Fibroblast of villous mesenchyme (primary cell): ENCODE data around the gene CENPT. TPM values are rescaled to one million over a fixed set of nuclear protein-coding genes. Genes with fewer than 3 reads are reported as not detected.

Source experiments
- DNase-seq: peaks from one replicate; pipeline ENCODE4 v3.0.0-alpha.2; 2010; ENCODE audit warnings: low read depth
- H3K4me3 ChIP-seq: 2 replicates; pipeline ENCODE4 v1.5.1; 2011; ENCODE audit warnings: low read depth, mild to moderate bottlenecking, low read length
- total RNA-seq: library from RNA; depleted of rRNA; stranded (reverse); fragments of >200 nt; gene quantifications from 2 replicates; pipeline ENCODE4 v1.2.3, GENCODE V29; 2012
- TF ChIP-seq, protein P1 (sequence below): IDR thresholded peaks from 2 replicates; pipeline ENCODE4 v1.5.1; 2012; ENCODE audit warnings: low read depth, mild to moderate bottlenecking, low read length; ENCODE audit not compliant: insufficient read depth

The CENPT gene
- total RNA-seq, 1 donor: 39.7 TPM

DNA sequence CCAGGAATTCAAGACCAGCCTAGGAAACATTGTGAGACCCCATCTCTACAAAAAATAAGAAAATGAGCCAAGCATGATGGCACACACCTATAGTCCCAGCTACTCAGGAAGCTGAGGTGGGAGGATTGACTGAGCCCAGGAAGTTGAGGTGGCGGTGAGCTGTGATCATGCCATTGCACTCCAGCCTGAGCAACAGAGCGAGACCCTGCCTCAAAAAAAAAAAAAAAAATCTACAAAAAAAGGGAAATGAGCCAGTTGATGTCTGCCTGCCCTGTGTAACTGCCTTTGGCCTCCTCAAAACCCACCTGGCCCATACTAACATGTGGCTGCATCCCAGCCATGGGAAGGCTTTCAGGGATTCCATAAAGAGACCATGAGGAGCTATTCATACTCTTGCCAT lies 45.6 kb downstream of the CENPT start:
- DNase-seq: no peak
- TF ChIP-seq, protein P1, sequence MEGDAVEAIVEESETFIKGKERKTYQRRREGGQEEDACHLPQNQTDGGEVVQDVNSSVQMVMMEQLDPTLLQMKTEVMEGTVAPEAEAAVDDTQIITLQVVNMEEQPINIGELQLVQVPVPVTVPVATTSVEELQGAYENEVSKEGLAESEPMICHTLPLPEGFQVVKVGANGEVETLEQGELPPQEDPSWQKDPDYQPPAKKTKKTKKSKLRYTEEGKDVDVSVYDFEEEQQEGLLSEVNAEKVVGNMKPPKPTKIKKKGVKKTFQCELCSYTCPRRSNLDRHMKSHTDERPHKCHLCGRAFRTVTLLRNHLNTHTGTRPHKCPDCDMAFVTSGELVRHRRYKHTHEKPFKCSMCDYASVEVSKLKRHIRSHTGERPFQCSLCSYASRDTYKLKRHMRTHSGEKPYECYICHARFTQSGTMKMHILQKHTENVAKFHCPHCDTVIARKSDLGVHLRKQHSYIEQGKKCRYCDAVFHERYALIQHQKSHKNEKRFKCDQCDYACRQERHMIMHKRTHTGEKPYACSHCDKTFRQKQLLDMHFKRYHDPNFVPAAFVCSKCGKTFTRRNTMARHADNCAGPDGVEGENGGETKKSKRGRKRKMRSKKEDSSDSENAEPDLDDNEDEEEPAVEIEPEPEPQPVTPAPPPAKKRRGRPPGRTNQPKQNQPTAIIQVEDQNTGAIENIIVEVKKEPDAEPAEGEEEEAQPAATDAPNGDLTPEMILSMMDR: no peak
- H3K4me3 ChIP-seq: no peak overlapping the region

DNA sequence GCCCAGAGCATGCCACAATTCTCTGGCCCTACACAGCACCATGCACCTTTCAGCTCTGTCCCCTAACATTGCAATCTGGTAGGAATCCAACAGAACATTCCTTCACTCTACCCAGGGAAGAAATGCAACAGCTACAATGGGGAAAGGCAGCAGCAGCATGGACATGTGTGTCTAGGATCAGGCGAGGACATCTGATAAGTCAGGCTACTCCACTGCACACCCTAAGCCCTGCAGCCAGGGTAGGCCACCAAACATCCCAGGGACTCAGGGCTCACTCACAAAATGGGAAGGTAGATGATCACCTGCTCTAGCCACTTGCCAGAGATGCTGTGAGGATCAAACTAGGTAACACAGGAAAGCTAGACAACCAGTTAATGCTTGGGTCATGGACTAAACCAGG lies 46.3 kb downstream of the CENPT start:
- TF ChIP-seq, protein P1: no peak
- H3K4me3 ChIP-seq: no peak overlapping the region
- DNase-seq: no peak

DNA sequence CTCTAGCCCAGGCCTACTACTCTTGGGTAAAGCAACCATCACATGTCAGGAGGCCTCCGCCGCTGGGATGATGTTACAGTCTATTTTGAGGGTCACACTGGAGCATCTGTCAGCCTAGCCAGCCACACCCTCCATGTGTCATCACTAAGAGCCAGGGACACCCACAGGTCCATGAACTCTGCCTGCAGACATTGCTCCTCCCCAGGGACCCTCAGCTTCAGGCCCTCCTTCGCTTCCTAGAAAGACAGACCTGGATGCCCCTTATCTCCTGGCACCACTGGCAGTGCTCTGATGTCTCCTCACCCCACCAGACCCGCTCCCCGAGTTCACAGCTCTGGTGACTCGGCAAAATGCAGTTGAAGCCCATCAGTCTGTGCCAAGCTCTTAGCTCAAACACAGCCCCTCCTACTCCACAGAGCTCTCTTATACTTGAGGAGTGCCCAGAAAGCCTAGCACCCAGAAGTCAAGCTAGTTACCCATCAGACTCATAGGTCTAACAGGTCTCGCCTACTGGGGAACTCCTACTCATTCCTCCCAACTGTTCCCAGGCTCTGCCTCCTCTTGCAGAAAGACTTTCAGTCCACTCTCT lies 47.1 kb downstream of the CENPT start:
- TF ChIP-seq, protein P1: no peak
- DNase-seq: no peak
- no peak overlapping the region for H3K4me3 ChIP-seq

DNA sequence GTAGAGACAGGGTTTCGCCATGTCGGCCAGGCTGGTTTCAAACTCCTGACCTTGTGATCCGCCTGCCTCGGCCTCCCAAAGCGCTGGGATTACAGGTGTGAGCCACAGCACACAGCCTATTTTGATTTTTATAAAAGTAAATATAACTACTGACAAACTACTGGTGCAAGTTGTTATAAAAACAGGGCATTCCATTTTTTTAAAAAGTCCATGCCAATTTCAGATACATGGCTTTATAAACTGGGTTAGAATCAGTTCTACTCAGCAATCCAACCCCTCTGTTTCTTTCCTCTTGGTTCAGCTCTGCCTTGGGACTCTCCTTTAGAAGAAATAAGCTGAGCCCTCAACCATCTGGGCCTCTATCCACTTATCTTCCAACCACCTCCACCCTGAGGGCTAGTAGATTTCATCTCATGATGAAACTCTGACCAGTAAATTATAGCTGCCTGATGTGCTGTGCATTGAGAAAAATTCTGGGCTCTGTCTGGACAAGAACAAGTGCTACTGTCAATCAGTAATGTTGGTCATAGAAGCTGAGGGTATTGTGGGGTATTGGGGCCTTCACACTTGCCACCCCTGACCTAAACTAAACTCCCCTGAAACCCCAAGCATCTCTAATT lies 51.3 kb downstream of the CENPT start:
- no peak for DNase-seq
- TF ChIP-seq, protein P1: no peak
- H3K4me3 ChIP-seq: no peak overlapping the region

DNA sequence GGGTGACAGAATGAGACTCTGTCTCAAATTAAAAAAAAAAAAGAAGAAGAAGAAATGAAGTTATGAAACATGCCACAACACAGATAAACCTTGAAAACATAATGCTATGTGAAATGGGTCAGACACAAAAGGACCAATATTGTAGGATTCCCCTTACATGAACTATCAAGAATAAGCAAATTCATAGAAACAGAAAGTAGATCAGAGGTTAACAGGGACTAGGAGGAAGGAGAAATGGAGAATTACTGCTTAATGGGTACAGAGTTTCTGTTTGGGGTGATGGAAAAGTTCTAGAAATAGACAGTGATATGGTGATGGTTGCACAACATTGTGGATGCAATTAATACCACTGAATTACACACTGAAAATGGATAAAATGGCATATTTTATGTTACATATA lies 57.4 kb downstream of the CENPT start:
- no peak overlapping the region for H3K4me3 ChIP-seq
- no peak for DNase-seq
- TF ChIP-seq, protein P1: no peak

DNA sequence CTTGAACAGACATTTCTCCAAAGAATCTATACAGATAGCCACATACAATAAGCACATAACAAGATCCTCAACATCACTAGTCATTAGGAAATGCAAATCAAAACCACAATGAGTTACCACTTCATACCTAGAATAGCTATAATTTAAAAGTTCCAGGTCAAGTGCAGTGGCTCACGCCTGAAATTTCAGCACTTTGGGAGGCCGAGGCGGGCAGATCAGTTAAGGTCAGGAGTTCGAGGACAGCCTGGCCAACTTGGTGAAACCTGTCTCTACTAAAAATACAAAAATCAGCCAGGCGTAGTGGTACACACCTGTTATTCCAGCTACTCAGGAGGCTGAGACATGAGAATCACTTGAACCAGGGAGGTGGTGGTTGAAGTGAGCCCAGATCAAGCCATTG lies 61.0 kb downstream of the CENPT start:
- H3K4me3 ChIP-seq: no peak overlapping the region
- TF ChIP-seq, protein P1: no peak
- no peak for DNase-seq

DNA sequence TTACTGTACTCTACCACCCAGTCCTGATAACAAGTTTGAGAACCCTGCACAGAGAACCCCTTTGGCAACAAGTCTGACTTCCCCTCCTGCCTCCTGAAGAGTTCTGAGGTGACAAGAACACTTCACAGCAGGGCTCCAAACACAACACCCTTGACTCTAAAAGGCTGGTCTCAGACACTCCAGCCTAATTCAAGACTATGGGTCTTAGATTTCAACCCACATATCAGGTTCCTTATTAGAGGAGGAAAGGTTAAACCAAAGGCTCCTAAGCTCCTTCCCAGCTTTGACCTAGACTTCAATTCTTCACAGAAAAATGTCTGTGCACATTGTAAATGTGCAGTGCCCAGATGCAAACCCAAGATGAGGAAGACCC lies 64.2 kb downstream of the CENPT start:
- TF ChIP-seq, protein P1: no peak
- no peak for DNase-seq
- no peak overlapping the region for H3K4me3 ChIP-seq
